HepG2 (cell line): ENCODE data around the gene FAM222B. TPM values are rescaled to one million over a fixed set of nuclear protein-coding genes. Genes with fewer than 3 reads are reported as not detected.

ENCODE experiments used
- RBM39 ChIP-seq: fragments of 200-400 bp; formaldehyde crosslinking; IDR thresholded peaks from one replicate; pipeline ENCODE4 v1.6.1; 2018; ENCODE audit warnings: antibody characterized with exemption, mild to moderate bottlenecking, low read depth, low read length; ENCODE audit not compliant: poor library complexity, severe bottlenecking
- RXRB ChIP-seq: IDR thresholded peaks from 2 replicates; pipeline ENCODE4 v1.6.1; 2016; ENCODE audit warnings: borderline replicate concordance, missing genetic modification reagents, missing compliant biosample characterization
- ZNF326 ChIP-seq: sonication (generic); formaldehyde crosslinking; IDR thresholded peaks from 2 replicates; pipeline ENCODE4 v1.4.0; 2020; ENCODE audit warnings: missing genetic modification reagents, borderline replicate concordance
- ZNF431 ChIP-seq: sonication (generic); formaldehyde crosslinking; IDR thresholded peaks from 2 replicates; pipeline ENCODE4 v1.9.0; 2022; ENCODE audit warnings: missing genetic modification reagents, low read depth, mild to moderate bottlenecking, borderline replicate concordance
- ZNF549 ChIP-seq: sonication (generic); formaldehyde crosslinking; IDR thresholded peaks from 2 replicates; pipeline ENCODE4 v1.5.0; 2020; ENCODE audit warnings: missing genetic modification reagents
- ZNF614 ChIP-seq: IDR thresholded peaks from 2 replicates; pipeline ENCODE4 v1.6.1; 2018; ENCODE audit warnings: missing biosample characterization, missing genetic modification reagents, inconsistent platforms, borderline replicate concordance
- ZNF660 ChIP-seq: sonication (generic); formaldehyde crosslinking; IDR thresholded peaks from 2 replicates; pipeline ENCODE4 v1.5.1; 2020; ENCODE audit warnings: mild to moderate bottlenecking, low read depth, missing genetic modification reagents, borderline replicate concordance
- ZNF766 ChIP-seq: sonication (generic); formaldehyde crosslinking; IDR thresholded peaks from 2 replicates; pipeline ENCODE4 v1.5.0; 2020; ENCODE audit warnings: missing genetic modification reagents, borderline replicate concordance
- polyA plus RNA-seq, 8 experiments: library from polyadenylated mRNA; depleted of rRNA in 3 of 8; stranded (reverse) in 7 of 8; unstranded in 1 of 8; fragments of >200 nt; fragmentation: Illumina TruSeq in 4 of 8; extraction: Trizol in 4 of 8; gene quantifications; 2 replicates each; pipeline versions ENCODE4 v1.2.1 to v1.2.3, GENCODE V29; 2011 to 2016; ENCODE audit warnings: low read depth in 4 of 8, missing spikeins in 1 of 8, mixed read lengths in 1 of 8; ENCODE audit not compliant: insufficient read depth in 1 of 8
- total RNA-seq, 5 experiments: library from RNA; depleted of rRNA; stranded (reverse); fragments of >200 nt; fragmentation: Illumina TruSeq; extraction: Trizol; gene quantifications; 2 replicates each; pipeline ENCODE4 v1.2.3, GENCODE V29; 2016; ENCODE audit warnings: low read depth in 1 of 5
- TF ChIP-seq, protein P1 (sequence below): sonication (generic); formaldehyde crosslinking; IDR thresholded peaks from 2 replicates; pipeline ENCODE4 v1.4.0; 2020; ENCODE audit warnings: missing genetic modification reagents, borderline replicate concordance
- TF ChIP-seq, protein P2 (sequence below): sonication (generic); formaldehyde crosslinking; IDR thresholded peaks from 2 replicates; pipeline ENCODE4 v1.9.0; 2021; ENCODE audit warnings: mild to moderate bottlenecking, missing genetic modification reagents
- TF ChIP-seq, protein P3 (sequence below): IDR thresholded peaks from 2 replicates; pipeline ENCODE4 v1.6.1; 2016; ENCODE audit warnings: missing biosample characterization, missing genetic modification reagents, low read depth
- TF ChIP-seq, protein P4 (sequence below): sonication (generic); IDR thresholded peaks from 2 replicates; pipeline ENCODE4 v1.6.1; 2016; ENCODE audit warnings: low read depth, borderline replicate concordance

Gene FAM222B
- total and polyA plus RNA-seq, 2 of the 13 experiments (the other 11 are each of a cell fraction or from before 2014, with no cell fraction given) = 3.5 to 7.3 TPM

DNA sequence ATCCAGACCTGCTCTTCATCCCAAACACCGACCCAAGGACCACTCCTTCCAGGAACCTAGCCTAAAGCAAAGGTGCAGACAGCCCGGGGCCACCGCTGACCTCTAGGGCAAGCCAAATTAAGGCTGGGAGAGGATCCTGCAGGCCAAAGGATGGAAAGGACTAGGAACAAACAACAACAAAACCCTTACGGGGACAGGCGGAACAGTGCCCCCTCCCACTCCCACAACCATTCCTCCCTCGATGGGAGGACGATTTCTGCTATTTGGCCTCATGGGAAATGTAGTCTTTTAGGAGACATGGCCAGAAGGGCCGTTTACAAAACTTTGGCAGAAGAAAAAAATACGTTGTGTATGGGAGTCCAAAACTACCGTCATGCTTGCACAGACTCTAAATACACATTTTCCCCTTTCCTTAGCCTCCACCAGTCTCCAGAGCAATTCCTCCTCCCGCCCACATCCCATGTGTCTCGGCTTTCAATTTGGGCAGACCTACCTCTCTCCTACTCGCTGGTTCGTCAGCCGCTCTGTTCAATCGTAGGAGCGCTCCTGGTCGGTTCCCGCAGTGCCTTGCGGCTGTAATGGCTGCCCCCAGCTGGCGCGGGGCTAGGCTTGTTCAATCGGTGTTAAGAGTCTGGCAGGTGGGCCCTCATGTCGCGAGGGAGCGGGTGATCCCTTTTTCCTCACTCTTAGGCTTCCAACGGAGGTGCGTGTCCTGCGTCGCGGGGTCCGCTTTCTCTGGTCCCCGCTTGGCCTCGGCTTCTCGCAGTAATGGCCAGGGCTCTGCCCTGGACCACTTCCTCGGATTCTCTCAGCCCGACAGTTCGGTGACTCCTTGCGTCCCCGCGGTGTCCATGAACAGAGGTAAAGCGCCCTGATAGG is 12.1 kb upstream of the FAM222B start, which contains the start of gene ERAL1 (continued):
- no peak for TF ChIP-seq ZNF660
- TF ChIP-seq RXRB = no peak
- TF ChIP-seq ZNF549 = no peak
- TF ChIP-seq ZNF614 = no peak
- TF ChIP-seq ZNF766 = no peak
- TF ChIP-seq, protein P1, sequence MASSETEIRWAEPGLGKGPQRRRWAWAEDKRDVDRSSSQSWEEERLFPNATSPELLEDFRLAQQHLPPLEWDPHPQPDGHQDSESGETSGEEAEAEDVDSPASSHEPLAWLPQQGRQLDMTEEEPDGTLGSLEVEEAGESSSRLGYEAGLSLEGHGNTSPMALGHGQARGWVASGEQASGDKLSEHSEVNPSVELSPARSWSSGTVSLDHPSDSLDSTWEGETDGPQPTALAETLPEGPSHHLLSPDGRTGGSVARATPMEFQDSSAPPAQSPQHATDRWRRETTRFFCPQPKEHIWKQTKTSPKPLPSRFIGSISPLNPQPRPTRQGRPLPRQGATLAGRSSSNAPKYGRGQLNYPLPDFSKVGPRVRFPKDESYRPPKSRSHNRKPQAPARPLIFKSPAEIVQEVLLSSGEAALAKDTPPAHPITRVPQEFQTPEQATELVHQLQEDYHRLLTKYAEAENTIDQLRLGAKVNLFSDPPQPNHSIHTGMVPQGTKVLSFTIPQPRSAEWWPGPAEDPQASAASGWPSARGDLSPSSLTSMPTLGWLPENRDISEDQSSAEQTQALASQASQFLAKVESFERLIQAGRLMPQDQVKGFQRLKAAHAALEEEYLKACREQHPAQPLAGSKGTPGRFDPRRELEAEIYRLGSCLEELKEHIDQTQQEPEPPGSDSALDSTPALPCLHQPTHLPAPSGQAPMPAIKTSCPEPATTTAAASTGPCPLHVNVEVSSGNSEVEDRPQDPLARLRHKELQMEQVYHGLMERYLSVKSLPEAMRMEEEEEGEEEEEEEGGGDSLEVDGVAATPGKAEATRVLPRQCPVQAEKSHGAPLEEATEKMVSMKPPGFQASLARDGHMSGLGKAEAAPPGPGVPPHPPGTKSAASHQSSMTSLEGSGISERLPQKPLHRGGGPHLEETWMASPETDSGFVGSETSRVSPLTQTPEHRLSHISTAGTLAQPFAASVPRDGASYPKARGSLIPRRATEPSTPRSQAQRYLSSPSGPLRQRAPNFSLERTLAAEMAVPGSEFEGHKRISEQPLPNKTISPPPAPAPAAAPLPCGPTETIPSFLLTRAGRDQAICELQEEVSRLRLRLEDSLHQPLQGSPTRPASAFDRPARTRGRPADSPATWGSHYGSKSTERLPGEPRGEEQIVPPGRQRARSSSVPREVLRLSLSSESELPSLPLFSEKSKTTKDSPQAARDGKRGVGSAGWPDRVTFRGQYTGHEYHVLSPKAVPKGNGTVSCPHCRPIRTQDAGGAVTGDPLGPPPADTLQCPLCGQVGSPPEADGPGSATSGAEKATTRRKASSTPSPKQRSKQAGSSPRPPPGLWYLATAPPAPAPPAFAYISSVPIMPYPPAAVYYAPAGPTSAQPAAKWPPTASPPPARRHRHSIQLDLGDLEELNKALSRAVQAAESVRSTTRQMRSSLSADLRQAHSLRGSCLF (CRISPR knock-in tag) = peak; percentile 34; the same call in 1 of the 2 replicates
- TF ChIP-seq ZNF326 = no peak
- TF ChIP-seq, protein P2, sequence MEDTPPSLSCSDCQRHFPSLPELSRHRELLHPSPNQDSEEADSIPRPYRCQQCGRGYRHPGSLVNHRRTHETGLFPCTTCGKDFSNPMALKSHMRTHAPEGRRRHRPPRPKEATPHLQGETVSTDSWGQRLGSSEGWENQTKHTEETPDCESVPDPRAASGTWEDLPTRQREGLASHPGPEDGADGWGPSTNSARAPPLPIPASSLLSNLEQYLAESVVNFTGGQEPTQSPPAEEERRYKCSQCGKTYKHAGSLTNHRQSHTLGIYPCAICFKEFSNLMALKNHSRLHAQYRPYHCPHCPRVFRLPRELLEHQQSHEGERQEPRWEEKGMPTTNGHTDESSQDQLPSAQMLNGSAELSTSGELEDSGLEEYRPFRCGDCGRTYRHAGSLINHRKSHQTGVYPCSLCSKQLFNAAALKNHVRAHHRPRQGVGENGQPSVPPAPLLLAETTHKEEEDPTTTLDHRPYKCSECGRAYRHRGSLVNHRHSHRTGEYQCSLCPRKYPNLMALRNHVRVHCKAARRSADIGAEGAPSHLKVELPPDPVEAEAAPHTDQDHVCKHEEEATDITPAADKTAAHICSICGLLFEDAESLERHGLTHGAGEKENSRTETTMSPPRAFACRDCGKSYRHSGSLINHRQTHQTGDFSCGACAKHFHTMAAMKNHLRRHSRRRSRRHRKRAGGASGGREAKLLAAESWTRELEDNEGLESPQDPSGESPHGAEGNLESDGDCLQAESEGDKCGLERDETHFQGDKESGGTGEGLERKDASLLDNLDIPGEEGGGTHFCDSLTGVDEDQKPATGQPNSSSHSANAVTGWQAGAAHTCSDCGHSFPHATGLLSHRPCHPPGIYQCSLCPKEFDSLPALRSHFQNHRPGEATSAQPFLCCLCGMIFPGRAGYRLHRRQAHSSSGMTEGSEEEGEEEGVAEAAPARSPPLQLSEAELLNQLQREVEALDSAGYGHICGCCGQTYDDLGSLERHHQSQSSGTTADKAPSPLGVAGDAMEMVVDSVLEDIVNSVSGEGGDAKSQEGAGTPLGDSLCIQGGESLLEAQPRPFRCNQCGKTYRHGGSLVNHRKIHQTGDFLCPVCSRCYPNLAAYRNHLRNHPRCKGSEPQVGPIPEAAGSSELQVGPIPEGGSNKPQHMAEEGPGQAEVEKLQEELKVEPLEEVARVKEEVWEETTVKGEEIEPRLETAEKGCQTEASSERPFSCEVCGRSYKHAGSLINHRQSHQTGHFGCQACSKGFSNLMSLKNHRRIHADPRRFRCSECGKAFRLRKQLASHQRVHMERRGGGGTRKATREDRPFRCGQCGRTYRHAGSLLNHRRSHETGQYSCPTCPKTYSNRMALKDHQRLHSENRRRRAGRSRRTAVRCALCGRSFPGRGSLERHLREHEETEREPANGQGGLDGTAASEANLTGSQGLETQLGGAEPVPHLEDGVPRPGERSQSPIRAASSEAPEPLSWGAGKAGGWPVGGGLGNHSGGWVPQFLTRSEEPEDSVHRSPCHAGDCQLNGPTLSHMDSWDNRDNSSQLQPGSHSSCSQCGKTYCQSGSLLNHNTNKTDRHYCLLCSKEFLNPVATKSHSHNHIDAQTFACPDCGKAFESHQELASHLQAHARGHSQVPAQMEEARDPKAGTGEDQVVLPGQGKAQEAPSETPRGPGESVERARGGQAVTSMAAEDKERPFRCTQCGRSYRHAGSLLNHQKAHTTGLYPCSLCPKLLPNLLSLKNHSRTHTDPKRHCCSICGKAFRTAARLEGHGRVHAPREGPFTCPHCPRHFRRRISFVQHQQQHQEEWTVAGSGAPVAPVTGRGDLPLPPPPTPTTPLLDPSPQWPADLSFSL = no peak
- TF ChIP-seq, protein P3, sequence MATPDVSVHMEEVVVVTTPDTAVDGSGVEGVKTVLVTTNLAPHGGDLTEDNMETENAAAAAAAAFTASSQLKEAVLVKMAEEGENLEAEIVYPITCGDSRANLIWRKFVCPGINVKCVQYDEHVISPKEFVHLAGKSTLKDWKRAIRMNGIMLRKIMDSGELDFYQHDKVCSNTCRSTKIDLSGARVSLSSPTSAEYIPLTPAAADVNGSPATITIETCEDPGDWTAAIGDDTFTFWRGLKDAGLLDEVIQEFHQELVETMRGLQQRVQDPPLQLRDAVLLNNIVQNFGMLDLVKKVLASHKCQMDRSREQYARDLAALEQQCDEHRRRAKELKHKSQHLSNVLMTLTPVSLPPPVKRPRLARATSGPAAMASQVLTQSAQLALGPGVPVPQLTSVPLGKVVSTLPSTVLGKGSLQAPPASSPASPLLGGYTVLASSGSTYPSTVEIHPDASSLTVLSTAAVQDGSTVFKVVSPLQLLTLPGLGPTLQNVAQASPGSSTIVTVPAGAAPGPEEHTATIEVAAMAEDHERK = no peak
- TF ChIP-seq ZNF431 (CRISPR knock-in tag) = no peak
- TF ChIP-seq, protein P4, sequence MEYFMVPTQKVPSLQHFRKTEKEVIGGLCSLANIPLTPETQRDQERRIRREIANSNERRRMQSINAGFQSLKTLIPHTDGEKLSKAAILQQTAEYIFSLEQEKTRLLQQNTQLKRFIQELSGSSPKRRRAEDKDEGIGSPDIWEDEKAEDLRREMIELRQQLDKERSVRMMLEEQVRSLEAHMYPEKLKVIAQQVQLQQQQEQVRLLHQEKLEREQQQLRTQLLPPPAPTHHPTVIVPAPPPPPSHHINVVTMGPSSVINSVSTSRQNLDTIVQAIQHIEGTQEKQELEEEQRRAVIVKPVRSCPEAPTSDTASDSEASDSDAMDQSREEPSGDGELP = peak; percentile 88
- TF ChIP-seq RBM39 = no peak
